B cell (primary cell): Measurements from ENCODE around the gene AKAP6.

Experiments
- EZH2 ChIP-seq: IDR thresholded peaks from 2 replicates; pipeline ENCODE4 v1.6.1; 2012; ENCODE audit warnings: borderline replicate concordance, low read depth, mild to moderate bottlenecking, moderate library complexity, low read length; ENCODE audit not compliant: insufficient read depth, poor library complexity, severe bottlenecking
- TF ChIP-seq, protein P1 (sequence below): fragments of 200-600 bp; IDR thresholded peaks from one replicate; pipeline ENCODE4 v1.8.0; 2022; ENCODE audit warnings: antibody characterized with exemption, mild to moderate bottlenecking

DNA sequence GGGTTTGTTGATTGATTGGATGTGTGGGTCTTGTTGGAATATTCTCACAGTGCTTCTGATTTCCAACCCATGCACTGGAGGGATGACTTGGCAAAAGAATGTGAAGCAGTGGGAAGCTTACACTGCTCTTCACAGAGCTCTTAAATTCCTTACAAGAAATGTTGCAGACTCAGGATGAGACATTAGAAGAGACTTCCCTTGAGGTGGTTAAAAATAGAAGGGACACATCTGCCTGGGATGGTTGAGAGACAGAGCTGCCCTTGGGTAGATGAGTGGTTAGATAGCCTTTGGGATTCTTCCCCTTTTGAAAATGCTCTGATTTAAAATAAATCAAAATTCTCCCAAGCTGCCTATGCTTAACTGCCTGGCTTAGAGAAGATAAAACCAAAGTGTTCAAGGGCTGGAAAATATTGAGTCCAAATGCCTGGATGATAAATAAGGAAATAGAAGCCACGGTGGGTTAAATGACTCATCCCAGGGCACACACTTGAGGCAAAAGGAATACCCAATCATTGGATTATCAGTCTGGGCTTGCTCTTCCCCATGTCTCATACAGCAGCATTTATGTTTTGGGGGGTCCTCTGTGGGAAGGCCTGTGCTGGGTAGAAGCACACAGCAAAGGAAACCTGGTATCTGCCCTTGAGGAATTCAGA, 264.3 kb downstream of the AKAP6 start:
- TF ChIP-seq, protein P1, sequence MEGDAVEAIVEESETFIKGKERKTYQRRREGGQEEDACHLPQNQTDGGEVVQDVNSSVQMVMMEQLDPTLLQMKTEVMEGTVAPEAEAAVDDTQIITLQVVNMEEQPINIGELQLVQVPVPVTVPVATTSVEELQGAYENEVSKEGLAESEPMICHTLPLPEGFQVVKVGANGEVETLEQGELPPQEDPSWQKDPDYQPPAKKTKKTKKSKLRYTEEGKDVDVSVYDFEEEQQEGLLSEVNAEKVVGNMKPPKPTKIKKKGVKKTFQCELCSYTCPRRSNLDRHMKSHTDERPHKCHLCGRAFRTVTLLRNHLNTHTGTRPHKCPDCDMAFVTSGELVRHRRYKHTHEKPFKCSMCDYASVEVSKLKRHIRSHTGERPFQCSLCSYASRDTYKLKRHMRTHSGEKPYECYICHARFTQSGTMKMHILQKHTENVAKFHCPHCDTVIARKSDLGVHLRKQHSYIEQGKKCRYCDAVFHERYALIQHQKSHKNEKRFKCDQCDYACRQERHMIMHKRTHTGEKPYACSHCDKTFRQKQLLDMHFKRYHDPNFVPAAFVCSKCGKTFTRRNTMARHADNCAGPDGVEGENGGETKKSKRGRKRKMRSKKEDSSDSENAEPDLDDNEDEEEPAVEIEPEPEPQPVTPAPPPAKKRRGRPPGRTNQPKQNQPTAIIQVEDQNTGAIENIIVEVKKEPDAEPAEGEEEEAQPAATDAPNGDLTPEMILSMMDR: no peak
- no peak for TF ChIP-seq EZH2
